PC-3 (cell line): ENCODE data around the gene FCN3.

ENCODE experiments used
- EZH2 ChIP-seq: fragments of 300-600 bp; sonication (generic); IDR thresholded peaks from one replicate; pipeline ENCODE4 v1.6.1; 2017; ENCODE audit warnings: antibody characterized with exemption, mild to moderate bottlenecking, low read length; ENCODE audit not compliant: unreplicated experiment
- TF ChIP-seq, protein P1 (sequence below): fragments of 300-600 bp; sonication (generic); conservative IDR thresholded peaks from 2 replicates; pipeline ENCODE4 v1.5.1; 2017; ENCODE audit warnings: antibody characterized with exemption, low read depth, mild to moderate bottlenecking, low read length

DNA sequence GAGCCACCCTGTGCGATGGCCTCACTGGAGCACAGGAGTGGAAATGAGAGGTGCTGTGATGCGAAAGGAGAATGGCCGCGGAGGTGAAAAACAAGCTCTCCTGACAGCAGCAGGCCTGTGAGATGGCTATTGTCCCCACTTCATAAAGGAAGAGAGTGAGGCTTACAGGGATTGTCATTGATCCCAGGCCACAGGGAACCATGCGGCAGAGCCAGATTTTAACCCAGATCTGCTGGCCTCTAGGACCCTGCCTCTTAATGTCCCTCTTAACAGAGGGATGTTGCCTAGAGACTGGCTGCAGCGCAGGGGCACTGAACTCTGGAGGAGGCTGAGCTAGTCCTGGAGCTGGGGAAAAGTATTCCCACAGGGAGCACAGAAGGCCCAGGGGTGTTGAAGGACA lies 35.9 kb downstream of the FCN3 start:
- TF ChIP-seq, protein P1, sequence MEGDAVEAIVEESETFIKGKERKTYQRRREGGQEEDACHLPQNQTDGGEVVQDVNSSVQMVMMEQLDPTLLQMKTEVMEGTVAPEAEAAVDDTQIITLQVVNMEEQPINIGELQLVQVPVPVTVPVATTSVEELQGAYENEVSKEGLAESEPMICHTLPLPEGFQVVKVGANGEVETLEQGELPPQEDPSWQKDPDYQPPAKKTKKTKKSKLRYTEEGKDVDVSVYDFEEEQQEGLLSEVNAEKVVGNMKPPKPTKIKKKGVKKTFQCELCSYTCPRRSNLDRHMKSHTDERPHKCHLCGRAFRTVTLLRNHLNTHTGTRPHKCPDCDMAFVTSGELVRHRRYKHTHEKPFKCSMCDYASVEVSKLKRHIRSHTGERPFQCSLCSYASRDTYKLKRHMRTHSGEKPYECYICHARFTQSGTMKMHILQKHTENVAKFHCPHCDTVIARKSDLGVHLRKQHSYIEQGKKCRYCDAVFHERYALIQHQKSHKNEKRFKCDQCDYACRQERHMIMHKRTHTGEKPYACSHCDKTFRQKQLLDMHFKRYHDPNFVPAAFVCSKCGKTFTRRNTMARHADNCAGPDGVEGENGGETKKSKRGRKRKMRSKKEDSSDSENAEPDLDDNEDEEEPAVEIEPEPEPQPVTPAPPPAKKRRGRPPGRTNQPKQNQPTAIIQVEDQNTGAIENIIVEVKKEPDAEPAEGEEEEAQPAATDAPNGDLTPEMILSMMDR: no peak
- no peak for TF ChIP-seq EZH2
